ENCODE results near the gene SLC34A1.

GRCh38 chr5:177364159-177364962 is 19.9 kb upstream of the SLC34A1 start:
- TF ChIP-seq PRDM1 (tag by site-specific recombination; IDR thresholded peaks at IDR 0.05) (0 out of 2 replicates have a peak, but pooled peaks have one; percentile 7), ZNF785 (tag by site-specific recombination; IDR thresholded peaks at IDR 0.05) (no peak), KLF1 (tag by site-specific recombination; IDR thresholded peaks at IDR 0.05) (no peak), ZBTB49 (tag by site-specific recombination; IDR thresholded peaks at IDR 0.05; ENCODE audit: low read depth) (no peak), CTCF (tag by site-specific recombination; IDR thresholded peaks at IDR 0.05) (no peak), SP7 (tag by site-specific recombination; IDR thresholded peaks at IDR 0.05) (no peak), ZNF585B (tag by site-specific recombination; IDR thresholded peaks at IDR 0.05) (no peak), SCRT1 (tag by site-specific recombination; IDR thresholded peaks at IDR 0.05; ENCODE audit: borderline replicate concordance) (no peak), KLF9 (tag by site-specific recombination; IDR thresholded peaks at IDR 0.05; ENCODE audit: low read depth) (no peak), ZNF571 (tag by site-specific recombination; IDR thresholded peaks at IDR 0.05) (no peak), ZNF140 (tag by site-specific recombination; IDR thresholded peaks at IDR 0.05) (no peak), ZNF416 (tag by site-specific recombination; IDR thresholded peaks at IDR 0.05) (no peak), SETDB1 (IDR thresholded peaks at IDR 0.05; ENCODE audit: insufficient read length, low read length) (no peak), ZNF274 (IDR thresholded peaks at IDR 0.05; ENCODE audit: low read length) (no peak), ZNF274 (tag by site-specific recombination; IDR thresholded peaks at IDR 0.05; ENCODE audit: borderline replicate concordance) (no peak)

Measured in HEK293 (cell line).